PC-9 (cell line): Measurements from ENCODE around the gene AP2B1. TPM values are rescaled to one million over a fixed set of nuclear protein-coding genes. Genes with fewer than 3 reads are reported as not detected.

Experiments used
- BruUV-seq: library from RNA; stranded (reverse); fragments of 400-500 nt; replicated peaks from 2 replicates; lab custom pipeline; 2021; lab: Mats Ljungman, UMichigan
- CTCF ChIA-PET: fragments of 300-600 bp; sonication (Branson Sonifier 250); formaldehyde crosslinking; loops from one replicate; lab custom pipeline; 2022; ENCODE audit warnings: antibody characterized with exemption; lab: Charles Lee
- POLR2A ChIA-PET: fragments of 300-600 bp; sonication (Branson Sonifier 250); formaldehyde crosslinking; loops from one replicate; lab custom pipeline; 2022; ENCODE audit warnings: antibody characterized with exemption; ENCODE audit not compliant: unreplicated experiment; lab: Charles Lee
- DNase-seq, 2 experiments: peaks; one replicate each; pipeline versions ENCODE4 v3.0.0 to v3.0.0-alpha.2; 2015 to 2022; ENCODE audit warnings: mixed read lengths in 1 of 2
- H2AFZ ChIP-seq: fragments of 200-600 bp; sonication (generic); 2 replicates; pipeline ENCODE4 v1.8.1; 2017; ENCODE audit warnings: antibody characterized with exemption
- H3F3A ChIP-seq: fragments of 200-600 bp; sonication (generic); 2 replicates; pipeline ENCODE4 v1.8.1; 2017; ENCODE audit warnings: antibody characterized with exemption, mild to moderate bottlenecking, low read depth; ENCODE audit not compliant: insufficient read depth
- H3K27ac ChIP-seq: fragments of 200-600 bp; sonication (generic); 2 replicates; pipeline ENCODE4 v1.6.1; 2016; ENCODE audit warnings: mixed run types
- H3K27me3 ChIP-seq: fragments of 200-600 bp; sonication (generic); 2 replicates; pipeline ENCODE4 v1.6.1; 2016; ENCODE audit warnings: low read depth, mixed run types; ENCODE audit not compliant: insufficient read depth
- H3K36me3 ChIP-seq: fragments of 200-600 bp; sonication (generic); 2 replicates; pipeline ENCODE4 v1.6.1; 2016; ENCODE audit warnings: low read depth, mixed run types
- H3K4me1 ChIP-seq: fragments of 200-600 bp; sonication (generic); replicated peaks from 2 replicates; pipeline ENCODE4 v1.6.1; 2016; ENCODE audit warnings: mixed run types; ENCODE audit not compliant: insufficient read depth
- H3K4me2 ChIP-seq: fragments of 200-600 bp; sonication (generic); 2 replicates; pipeline ENCODE4 v1.6.1; 2017; ENCODE audit warnings: mixed run types
- H3K4me3 ChIP-seq: fragments of 200-600 bp; sonication (generic); 2 replicates; pipeline ENCODE4 v1.6.1; 2016; ENCODE audit warnings: mixed run types
- H3K79me2 ChIP-seq: fragments of 200-600 bp; sonication (generic); 2 replicates; pipeline ENCODE4 v1.6.1; 2017; ENCODE audit warnings: low read depth, mixed run types
- H3K9me2 ChIP-seq: fragments of 200-600 bp; sonication (generic); 2 replicates; pipeline ENCODE4 v1.8.1; 2017; ENCODE audit warnings: mild to moderate bottlenecking; ENCODE audit not compliant: insufficient read depth
- H3K9me3 ChIP-seq: fragments of 200-600 bp; sonication (generic); 2 replicates; pipeline ENCODE4 v1.8.1; 2016; ENCODE audit warnings: low read depth; ENCODE audit not compliant: insufficient read depth
- H4K20me1 ChIP-seq: fragments of 200-600 bp; sonication (generic); 2 replicates; pipeline ENCODE4 v1.8.1; 2017; ENCODE audit not compliant: insufficient read depth
- CTCF ChIP-seq: fragments of 200-600 bp; sonication (generic); conservative IDR thresholded peaks from 2 replicates; pipeline ENCODE4 v1.6.1; 2017; ENCODE audit warnings: mixed run types, antibody characterized with exemption, mild to moderate bottlenecking, moderate library complexity
- EZH2 ChIP-seq: fragments of 200-600 bp; sonication (generic); IDR thresholded peaks from 2 replicates; pipeline ENCODE4 v1.8.0; 2017; ENCODE audit warnings: antibody characterized with exemption, low read depth
- intact Hi-C: fragments of 100-400 bp; cut with micrococcal nuclease; formaldehyde crosslinking; loops from one replicate; pipeline ENCODE4 v1.10.0; 2022; ENCODE audit not compliant: unreplicated experiment
- total RNA-seq: library from RNA; stranded (reverse); gene quantifications from 2 replicates; pipeline ENCODE4 v1.2.3, GENCODE V29; 2021

The AP2B1 gene
- total RNA-seq, 1 experiment from 2014 or later: 186 TPM

GRCh38 chr17:35597604-35598003 is 10.5 kb downstream of the AP2B1 start:
- Histone ChIP-seq H4K20me1 (peaks cover 27% of the 10 kb centered on the region), H3F3A (no peaks in the 10 kb centered on the region), H3K9me2 (no peaks in the 10 kb centered on the region), H3K4me1 (no peaks in the 10 kb centered on the region), H3K4me3 (no peak overlapping the region), H2AFZ (no peak overlapping the region), H3K79me2 (peaks cover 5% of the 10 kb centered on the region), H3K27me3 (no peaks in the 10 kb centered on the region), H3K36me3 (peaks cover 37% of the 10 kb centered on the region), H3K27ac (no peak overlapping the region), H3K9me3 (no peaks in the 10 kb centered on the region), H3K4me2 (no peak overlapping the region)
- POLR2A ChIA-PET: no interaction called here
- DNase-seq: no peak
- intact Hi-C loops: no loop called here
- no peak for TF ChIP-seq CTCF
- no peak for TF ChIP-seq EZH2
- BruUV-seq: no TSS peak
- CTCF ChIA-PET: no interaction called here

- no TSS peak for BruUV-seq
- no peak overlapping the region for H3K4me2 ChIP-seq
- intact Hi-C loops: loop anchor here (5.0 kb wide), 1 partner anchor 39 kb away; no protein-coding TSS in a partner anchor
- no peaks in the 10 kb centered on the region for H3K79me2 ChIP-seq
- H3K27ac ChIP-seq: no peak overlapping the region
- peaks cover 25% of the 10 kb centered on the region for H3K36me3 ChIP-seq
- no peak for DNase-seq
- H3K27me3 ChIP-seq: no peaks in the 10 kb centered on the region
- no peaks in the 10 kb centered on the region for H3K4me1 ChIP-seq
- no peaks in the 10 kb centered on the region for H3K9me3 ChIP-seq
- H4K20me1 ChIP-seq: peaks cover 19% of the 10 kb centered on the region
- TF ChIP-seq CTCF (no peak), EZH2 (no peak)
- POLR2A ChIA-PET: no interaction called here
- CTCF ChIA-PET: no interaction called here
- no peak overlapping the region for H3K4me3 ChIP-seq
- H2AFZ ChIP-seq: no peak overlapping the region
- H3K9me2 ChIP-seq: no peaks in the 10 kb centered on the region
- H3F3A ChIP-seq: no peaks in the 10 kb centered on the region
Measured at GRCh38 chr17:35603674-35604073, 16.6 kb downstream of the AP2B1 start.

GRCh38 chr17:35605678-35606077 is 18.6 kb downstream of the AP2B1 start:
- Histone ChIP-seq H3K4me1 (no peaks in the 10 kb centered on the region), H3K4me3 (no peak overlapping the region), H3K27me3 (no peaks in the 10 kb centered on the region), H3F3A (no peaks in the 10 kb centered on the region), H3K79me2 (no peaks in the 10 kb centered on the region), H2AFZ (no peak overlapping the region), H4K20me1 (peaks cover 12% of the 10 kb centered on the region), H3K36me3 (peaks cover 14% of the 10 kb centered on the region), H3K27ac (no peak overlapping the region), H3K4me2 (no peak overlapping the region), H3K9me3 (no peaks in the 10 kb centered on the region), H3K9me2 (no peaks in the 10 kb centered on the region)
- ChIA-PET POLR2A (interaction anchor here (0.6 kb wide), 1 partner anchor 161 kb away, joined by 9 read pairs; no protein-coding TSS in a partner anchor), CTCF (no interaction called here)
- TF ChIP-seq CTCF (no peak), EZH2 (no peak)
- no TSS peak for BruUV-seq
- no peak for DNase-seq
- intact Hi-C loops: no loop called here
